Activated CD4-positive, alpha-beta T cell treated with anti-CD3 and anti-CD28 coated beads for 1 hour (primary cell): ENCODE measurements around the gene HMCN1.

Experiments used
- DNase-seq: peaks from one replicate; pipeline ENCODE4 v3.0.0-alpha.2; 2020

Gene HMCN1

DNA sequence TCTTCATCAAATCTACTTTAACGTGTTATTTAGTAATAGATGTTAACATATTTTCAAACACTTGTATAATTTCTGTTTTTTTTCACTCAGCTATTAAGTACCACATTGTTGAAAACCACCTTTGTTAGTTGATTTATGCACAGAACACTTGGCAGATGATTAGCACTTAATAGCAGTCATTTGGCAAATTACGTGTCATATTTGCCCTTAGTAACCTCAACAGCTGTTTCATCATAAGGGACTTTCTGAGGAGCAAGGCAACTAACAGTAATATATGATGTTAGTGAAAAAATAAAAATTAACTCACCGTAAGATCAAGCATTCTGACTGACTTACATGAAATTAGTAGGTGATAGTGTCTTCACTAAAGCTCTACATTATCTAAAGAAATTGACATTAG lies 186.4 kb downstream of the HMCN1 start:
- no peak for DNase-seq

DNA sequence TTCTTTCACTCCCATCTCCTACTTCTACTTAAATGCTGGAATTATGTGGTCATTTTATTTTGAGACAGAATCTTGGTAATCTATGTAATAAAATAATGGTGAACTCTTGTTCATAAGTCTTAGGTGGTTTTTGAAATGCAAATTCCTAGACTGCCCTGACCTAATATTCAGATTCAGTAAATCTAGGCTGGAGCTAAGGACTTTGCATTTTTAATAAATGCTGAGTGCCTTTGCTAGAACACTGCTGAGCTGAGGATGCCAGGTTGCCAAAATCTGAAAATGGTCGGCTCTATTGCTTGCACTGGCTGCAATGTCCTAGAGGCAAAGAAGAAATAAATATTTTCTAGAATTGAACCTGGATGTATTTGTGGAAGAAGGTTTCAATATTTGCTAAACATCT lies 187.4 kb downstream of the HMCN1 start:
- no peak for DNase-seq

DNA sequence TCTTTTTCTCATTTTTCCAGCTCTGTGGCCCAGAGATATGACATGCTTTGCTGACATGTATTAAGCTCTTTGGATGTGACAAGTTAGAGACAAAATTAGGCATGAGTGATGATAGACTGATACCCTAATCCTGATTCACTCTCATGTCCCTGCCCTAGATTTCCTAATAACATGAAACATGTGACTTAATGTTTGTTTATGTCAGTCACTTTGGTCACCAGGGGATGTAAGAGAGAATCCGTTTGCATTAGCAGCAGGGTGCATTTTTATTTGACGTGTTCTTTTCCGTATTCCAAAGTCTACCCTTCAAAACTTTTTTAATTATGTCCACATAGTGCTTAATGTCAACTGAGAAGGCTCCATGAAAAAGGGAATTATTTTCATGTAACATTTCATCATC lies 192.4 kb downstream of the HMCN1 start:
- DNase-seq, result no peak

DNA sequence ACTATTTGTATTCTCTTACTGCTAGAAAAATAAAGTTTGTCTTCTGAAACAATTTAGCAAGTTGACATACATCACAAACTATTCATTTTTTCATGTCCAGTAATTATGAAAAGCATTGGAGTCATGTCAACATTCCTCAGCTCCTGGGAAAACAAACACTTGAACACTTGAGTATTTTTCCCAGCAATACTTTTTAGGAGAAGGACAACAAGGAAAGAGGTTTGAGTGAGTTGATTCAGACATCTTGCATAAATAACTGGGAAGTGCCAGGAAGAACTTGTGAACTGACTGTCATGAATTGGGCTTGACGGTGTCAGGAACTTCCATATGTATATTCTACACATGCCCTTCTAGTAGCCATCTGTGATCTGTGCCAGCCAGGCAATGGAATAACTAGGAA lies 195.6 kb downstream of the HMCN1 start:
- DNase-seq, result no peak

DNA sequence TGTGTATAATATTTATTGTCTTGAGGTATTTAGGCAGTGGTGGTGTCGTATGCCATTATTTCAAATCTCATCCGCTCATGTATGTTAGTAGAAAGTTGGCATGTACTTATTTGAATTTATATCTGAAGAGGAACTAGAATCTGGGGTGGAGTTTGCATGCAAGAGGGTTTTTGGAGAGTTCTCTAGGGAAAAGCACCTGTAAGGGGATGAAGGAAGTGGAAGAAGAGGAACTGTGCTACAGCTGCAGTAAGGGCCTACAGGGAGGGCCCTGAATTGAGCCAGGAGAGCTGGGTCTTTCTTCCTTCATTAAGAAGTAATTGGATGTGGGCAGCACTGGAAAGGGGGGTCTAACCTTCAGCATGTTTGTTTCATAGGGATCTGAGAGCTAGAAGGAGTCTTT lies 197.2 kb downstream of the HMCN1 start:
- no peak for DNase-seq

DNA sequence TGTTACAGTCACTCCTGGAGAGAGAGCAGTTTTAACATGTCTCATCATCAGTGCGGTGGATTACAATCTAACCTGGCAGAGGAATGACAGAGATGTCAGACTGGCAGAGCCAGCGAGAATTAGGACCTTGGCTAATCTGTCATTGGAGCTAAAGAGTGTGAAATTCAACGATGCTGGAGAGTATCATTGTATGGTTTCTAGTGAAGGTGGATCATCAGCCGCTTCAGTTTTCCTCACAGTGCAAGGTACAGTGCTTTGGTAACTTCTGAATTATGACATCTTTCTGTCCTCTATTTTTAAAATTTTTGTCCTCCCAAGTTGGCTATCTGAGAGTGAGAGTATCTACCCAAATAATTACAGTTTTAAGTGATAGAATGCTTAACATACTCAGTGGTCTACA lies 199.4 kb downstream of the HMCN1 start:
- DNase-seq, result no peak

DNA sequence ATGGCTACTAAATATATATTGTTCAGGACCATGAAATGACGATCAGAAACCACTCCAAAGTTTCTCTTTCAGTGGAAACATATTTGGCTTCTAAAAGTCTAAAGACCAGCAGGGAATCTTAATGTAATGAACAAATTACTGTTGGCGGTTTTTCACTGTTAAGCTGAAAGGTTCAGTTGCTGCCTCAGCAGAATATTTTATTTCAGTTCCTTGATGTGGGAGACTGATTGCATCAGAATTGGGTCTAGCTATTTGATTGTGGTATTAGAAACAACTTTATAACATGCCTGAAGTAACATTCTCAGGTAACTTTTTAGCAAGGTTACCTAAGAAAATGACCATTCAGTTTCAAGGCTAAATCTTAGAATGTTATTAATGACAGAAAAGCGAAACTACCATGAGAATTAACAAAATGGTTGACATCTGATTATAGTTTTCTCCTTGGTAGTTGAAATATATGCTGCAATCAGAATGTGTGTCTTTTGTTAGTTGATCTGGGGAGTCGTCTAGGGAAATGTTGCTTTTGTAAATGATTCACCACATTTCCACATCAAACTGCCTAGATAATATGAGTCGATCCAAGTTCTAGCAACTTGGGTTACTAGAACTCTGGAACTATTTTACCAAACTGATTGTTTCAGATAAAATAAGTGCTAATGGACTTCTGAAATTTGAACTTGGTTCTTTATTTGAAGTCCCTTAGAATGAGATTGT lies 200.4 kb downstream of the HMCN1 start:
- no peak for DNase-seq

DNA sequence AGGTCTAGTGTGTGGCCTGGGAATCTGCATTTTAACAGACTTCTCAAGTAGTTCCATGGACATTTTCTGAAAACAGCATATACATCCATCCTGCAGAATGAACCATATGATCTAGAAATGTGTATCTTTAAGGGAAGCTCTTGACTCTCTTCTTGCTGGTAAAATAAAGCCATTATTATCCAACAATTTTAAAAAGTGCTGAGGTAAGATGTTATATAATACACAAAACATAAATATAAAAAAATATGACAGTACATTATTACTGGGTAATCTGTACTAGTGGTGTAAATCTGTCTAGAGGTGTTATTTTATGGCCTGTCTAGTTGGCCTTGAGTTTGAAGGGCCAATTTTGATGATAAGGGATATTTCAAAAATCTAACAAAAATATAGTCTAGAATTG lies 201.2 kb downstream of the HMCN1 start:
- no peak for DNase-seq

DNA sequence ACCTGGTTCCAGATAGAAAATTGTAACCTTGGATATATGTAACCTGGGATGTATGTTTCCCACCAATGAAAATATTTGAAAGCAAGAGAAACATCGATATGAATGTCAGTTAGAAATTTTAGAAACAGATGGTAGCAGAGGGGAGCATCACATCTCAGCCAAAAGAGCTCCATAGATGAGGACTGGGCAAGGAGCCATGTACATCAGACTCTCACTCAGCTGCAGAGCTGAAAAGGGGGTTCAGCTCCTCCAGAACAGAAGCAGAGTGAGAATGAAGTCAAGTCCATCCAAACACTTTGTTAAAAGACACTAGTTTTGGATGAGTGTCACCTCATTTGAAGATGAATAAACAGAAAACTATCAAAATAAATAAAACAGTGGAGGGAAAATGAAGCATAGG lies 202.4 kb downstream of the HMCN1 start:
- DNase-seq, result no peak

DNA sequence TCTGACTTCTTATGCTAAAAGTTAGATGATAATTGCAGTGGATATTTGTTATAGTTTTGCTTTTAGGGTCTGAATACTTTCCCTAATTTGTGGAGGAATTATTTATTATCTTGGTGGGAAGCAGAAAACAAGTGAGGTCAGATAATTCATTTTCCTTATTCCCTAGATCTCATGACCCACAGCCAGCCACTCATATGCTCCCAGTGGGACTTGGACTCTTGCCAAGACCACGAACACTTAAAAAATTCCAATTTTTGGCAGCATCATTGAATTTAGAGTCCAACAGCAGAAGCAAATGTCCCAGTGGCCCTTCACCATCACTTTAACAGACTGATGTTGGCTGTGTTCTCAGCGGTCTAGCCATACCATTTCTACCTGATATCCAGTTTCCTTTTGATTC lies 204.2 kb downstream of the HMCN1 start:
- no peak for DNase-seq

DNA sequence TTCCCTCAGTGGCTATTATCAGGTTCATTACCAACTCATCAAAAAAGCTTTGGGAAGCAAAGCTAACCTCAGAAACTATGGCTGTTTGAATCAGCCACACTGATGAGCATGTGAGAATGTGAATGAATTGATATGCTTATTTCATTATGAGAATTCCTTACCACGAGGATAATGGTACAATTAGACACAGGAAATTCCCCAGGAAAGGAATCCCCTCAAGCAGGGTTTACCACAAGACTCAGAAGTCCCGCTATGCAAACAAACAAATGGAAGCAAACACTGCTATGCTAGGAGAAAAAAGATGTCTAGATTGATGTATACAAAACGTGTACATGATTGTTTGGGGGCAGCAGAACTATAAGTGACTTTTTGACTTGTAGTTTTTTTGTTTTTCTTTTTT lies 205.0 kb downstream of the HMCN1 start:
- no peak for DNase-seq

DNA sequence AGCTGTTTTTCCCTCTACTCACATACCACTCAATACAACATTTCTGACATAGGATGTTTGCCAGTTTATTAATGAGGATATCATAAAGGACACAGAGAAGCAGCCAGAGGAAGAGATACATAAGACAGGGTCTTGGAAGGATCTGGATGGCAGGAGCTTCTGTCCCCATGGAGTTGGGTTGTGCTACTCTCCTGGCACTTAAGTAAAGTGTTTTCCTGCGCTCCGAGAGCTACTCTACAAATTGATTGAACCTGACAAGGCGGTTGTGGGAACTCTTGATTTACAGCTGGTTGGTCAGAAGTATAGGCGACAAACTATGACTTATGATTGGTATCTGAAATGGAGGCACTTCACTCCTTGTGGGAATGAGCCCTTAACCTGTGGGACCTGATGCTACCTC lies 208.8 kb downstream of the HMCN1 start:
- no peak for DNase-seq

DNA sequence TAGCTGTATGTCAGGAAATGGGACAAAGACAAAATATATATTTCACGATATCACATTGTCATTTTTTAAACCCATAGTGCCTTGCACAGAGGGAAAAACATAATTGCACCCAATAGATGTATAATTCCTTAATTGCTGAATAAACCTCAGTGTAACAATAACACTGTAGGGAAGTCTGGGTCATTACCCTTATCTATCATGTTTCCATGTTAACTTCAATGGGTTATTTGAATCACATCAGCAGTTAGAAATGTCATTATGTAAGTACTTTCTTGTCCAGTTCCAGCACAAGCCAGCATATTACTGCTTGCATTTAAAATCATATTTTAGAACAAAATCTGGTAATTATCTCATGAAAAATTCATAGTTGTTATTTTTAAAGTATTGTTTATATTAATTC lies 222.7 kb downstream of the HMCN1 start:
- no peak for DNase-seq

DNA sequence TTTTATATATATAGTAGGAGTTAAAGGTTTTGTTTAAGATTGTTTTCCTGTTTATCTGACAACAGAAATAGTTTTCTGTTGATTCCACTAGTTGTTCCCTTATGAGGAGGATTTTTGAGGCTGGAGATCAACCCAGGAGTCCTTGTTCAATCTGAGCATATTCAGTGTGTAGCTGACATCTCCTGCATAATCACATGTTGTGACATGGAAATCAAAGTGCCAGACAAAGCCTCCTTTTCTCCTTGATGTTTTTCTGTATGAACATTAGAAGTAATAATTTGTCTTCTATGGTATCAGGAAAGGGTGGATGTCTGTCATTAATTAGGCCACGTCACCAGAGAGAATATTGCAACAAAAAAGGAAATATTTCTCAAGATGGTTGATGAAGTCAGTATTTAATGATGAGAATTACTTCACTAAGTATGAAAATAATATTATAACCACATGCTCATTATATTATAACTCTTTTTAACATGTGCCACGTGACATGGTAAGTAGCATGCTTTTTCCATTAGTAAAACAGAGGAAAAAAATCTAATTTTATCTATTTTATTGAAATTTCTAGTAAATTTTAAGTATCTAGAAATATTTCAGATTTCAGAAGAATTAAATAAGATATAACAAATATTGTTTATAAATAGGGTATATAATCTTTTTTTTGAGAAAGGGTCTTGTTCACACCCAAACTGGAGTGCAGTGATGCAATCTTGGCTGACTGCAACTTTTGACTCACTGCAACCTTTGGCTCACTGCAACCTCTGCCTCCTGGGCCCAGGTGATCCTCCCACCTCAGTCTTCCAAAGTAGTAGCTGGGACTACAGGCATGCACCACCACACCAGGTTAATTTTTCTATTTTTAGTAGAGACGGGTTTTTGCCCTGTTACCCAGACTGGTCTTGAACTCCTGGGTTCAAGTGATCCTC lies 223.5 kb downstream of the HMCN1 start:
- no peak for DNase-seq

DNA sequence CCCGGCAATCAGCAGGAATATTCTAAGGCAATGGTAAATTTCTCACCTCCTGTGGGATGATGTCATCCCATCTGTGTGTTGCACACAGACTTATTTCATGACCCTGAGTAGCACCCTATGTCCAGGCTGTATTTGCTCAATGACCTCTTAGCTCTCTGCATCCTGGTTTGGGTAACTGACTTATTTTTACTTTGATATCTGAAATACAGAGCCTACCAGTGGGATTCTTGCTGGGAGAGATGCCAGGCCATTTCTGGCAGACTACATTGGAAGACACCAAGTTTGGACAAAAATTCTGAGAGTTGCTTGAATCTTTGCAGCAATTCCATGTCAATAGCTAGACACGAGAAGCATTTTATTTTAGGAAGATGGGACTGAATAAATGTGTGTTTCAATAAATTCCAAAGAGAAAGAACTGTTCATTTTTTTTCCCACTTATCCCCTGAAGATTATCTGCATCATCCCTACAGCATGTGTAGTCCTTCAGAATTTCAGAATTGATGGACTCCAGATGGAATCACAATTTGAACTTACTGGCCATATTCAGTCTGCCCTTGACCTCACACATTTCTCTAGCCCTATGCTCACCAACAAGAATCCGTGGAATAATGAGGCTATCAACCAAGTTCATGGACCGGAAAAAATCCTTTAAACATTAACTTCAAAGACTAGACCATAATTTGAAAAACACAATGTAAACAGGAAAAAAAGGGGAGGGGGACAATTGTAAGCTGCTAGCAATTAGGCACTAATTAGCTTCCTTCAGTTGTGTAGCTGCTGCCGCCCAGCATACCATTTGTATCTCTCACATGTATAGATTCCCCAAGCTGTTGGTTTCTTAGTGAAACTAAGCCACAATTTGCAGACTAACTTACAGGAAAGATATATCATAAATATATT lies 226.5 kb downstream of the HMCN1 start:
- no peak for DNase-seq

DNA sequence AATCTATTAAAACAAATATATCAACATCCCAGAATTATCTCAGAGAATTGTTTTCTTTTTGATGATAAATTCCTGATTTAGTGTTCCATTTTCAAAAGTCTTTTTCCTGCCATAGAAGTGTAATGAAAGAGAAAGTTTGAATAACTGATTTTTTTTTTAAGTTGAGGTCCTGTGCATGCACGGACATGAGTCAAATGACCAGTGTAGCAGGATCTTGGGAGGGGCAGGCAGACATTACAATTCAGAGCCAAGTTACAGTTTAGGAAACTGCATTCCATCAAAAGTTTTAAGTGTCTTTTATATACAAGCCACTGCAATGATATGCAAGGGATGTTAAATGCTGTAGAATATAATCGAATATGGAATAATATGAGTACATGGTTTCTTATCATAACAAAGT lies 227.5 kb downstream of the HMCN1 start:
- no peak for DNase-seq

DNA sequence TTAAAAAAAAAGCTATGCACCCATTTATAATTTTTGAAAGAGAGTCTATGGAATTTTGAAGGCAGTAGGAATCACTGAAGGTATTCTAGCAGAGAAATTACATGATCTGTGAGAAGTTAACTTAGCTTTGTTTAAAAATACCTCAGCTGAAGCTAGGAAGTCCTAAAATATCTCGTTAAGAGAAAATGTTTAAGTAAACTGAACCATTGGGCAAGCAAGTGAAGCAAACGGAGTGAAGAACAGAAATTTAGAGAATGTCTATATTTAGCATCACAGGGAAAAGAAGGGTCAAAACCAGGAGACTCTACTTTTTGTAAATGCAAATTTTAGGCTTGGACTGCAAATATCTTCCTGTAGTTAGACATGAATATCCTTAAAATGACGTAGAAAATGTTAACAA lies 230.8 kb downstream of the HMCN1 start:
- no peak for DNase-seq

DNA sequence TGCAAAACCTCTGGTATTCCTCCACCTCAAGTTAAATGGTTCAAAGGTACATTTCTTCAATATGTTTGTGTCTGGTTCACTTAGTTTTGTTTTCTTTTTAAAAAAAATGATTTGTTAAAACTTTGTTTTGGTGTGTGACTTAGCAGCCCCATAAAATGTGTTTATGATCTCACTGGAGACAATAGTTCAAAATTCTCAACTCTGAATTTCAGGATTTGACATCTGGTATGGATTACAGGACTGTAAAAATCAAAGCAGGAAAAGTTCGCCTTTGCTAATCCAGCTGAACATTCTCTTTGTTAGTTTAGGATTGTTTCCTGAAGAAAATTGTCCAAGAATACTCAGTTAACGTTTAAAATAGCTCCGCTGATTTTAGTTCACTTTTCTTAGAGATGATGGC lies 231.7 kb downstream of the HMCN1 start:
- no peak for DNase-seq

DNA sequence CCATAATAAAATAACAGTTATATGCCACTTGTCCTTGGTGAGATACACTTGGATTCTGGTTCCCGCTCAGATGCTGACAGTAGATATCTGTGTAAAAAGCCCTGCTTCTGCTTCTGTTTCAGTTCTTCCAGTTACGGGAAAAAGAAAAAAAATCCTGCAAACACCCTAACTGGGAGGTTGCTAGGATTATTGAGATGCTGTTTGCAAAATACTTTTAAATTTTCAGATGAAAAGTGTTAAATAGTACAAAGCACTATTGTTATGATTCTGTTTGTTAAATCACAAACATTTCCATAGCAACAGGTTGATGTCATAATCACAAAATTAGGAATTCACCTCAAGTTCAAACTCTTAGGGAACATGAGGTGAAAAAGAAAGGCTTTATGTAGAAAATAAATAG lies 232.3 kb downstream of the HMCN1 start:
- no peak for DNase-seq

DNA sequence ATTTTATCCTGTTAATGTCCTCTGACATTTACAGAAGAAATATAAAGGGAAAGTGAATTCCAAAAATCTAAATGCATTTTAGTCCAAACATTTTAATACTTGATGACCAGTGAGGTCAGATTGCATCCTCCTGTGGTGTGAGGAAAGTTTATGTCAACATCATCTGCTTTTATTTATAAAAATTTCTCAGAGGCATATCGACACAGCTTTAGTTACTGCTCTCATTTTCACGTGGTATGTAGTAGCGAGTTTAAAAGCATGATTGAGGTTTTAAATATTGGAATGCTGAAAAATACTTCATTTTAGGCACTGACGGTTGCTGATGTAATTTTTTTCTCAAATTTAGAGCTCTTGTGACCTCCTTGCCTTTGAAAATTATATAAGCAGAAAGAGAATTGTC lies 234.8 kb downstream of the HMCN1 start:
- DNase-seq, result no peak

DNA sequence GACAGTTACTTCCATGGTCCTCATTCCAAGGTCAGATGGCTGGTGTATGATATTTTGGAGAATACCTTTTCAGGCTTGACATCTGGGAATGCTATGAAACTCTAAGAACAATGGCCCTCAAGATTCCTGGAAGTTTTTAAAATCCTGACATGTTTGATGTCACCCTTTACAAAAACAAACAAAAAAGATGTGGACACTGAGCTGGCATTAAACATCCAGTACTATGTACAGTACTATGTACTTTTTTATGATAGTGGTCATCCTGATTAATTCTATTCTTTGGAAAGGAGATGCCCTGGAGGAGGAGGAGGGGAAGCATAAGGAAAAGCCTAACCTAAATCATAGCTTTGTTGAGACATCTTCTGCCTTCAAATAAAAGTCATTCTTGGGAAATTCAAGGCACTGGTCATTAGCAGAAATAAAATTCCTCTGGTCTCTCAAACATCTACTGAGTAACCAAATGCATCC lies 235.4 kb downstream of the HMCN1 start:
- DNase-seq, result no peak

DNA sequence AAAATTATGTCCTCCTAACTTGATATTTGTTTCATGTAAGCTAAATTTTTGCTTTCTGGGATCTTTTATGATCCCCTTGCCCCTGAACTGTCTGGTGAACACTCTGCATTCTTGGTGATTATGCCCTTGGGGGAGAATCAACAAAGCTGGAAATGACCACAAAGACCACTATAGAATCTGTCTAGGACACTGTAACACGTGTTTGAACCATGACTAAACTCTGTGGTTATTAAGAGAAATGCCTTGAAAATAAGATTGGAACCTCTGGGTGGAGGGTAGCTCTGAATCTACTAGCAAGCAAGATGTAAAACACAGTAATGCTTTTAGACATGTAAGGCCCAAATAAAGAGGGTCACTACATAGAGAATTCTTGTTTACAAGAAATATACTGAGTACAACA lies 237.5 kb downstream of the HMCN1 start:
- no peak for DNase-seq

DNA sequence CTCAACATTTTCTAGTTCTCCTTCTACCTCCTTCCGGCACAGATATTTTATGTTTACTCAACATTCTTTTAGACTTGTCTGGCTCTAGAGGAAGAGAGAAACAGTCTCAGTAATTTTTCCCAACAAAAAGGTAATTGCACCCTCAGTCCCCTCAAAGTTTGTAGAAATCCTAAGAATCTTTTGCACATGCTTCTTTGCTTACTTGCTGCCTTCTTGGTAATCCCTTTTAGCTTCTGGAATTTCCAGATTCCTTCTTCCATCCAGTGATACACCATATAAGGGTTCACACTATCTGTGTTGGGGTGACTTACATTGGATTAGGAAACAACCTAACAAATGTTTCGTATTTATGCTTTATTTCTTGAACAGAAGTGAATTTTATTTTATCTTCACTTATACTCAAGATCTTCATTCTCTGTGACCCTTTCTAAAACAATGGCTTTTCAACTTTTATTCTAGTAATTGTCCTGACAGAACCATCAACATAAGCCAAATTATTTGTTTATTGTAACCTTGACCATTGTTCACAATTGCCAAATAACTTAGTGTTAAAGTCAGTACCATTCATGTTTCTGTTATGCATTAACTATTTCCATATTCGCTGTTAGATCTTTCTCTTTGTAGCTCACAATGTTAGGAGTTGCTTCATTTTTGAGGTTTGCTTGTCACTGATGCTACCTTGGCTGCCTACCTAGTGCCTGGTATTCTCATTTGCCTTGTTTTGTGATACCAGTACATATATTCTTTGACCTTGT lies 238.1 kb downstream of the HMCN1 start:
- DNase-seq, result no peak
